ENCODE data around the gene NBPF3. TPM values are rescaled to one million over a fixed set of nuclear protein-coding genes. Genes with fewer than 3 reads are reported as not detected.
"Not testable (repeated sequence)": the region's sequence is repeated elsewhere in the genome, so short reads cannot be mapped to it uniquely, and the experiment has no call there.

Gene NBPF3
- total and polyA plus RNA-seq, 2 donors (not counting 3 experiments of a cell fraction or from before 2014, with no cell fraction given), result 3.3 to 6.5 TPM

GRCh38 chr1:21518774-21519455, 79.0 kb downstream of the NBPF3 start:
- POLR2A ChIA-PET, result interaction anchor here (0.5 kb wide), 1 partner anchor 17 kb away, joined by 3 read pairs; no protein-coding TSS in a partner anchor
- CTCF ChIA-PET, result interaction anchor here (1.1 to 3.7 kb wide), 2 partner anchors 10 to 77 kb away, joined by 3 to 18 read pairs; partner anchors contain the start of gene ALPL
- Histone ChIP-seq H3K4me3 (replicated peaks in 1 of 3; ENCODE audit: insufficient read depth in 1 of 3, low read depth in 1 of 3, low read length in 3 of 3) (no peak overlapping the region), H3K4me1 (ENCODE audit: control insufficient read depth, extremely low read depth, insufficient read depth, low read length) (no peaks in the 10 kb centered on the region), H3K9me1 (replicated peaks; ENCODE audit: control insufficient read depth, extremely low read depth, insufficient read depth, low read length) (no peaks in the 10 kb centered on the region), H3K36me3 (ENCODE audit: control insufficient read depth in 2 of 2, extremely low read depth in 1 of 2, insufficient read depth in 2 of 2, low read length in 2 of 2) (no peaks in the 10 kb centered on the region), H2AFZ (ENCODE audit: low read depth, low read length) (no peak overlapping the region), H3K27ac (ENCODE audit: insufficient read depth, low read depth, low read length) (no peak overlapping the region), H3K27me3 (ENCODE audit: control insufficient read depth in 2 of 2, insufficient read depth in 2 of 2, low read length in 2 of 2) (peaks cover 2 to 8% of the 10 kb centered on the region in 2 experiments), H3K9ac (replicated peaks; ENCODE audit: extremely low read depth, insufficient read depth, low read length) (no peak overlapping the region), H3K79me2 (ENCODE audit: control insufficient read depth, insufficient read depth, low read length) (no peaks in the 10 kb centered on the region), H3K9me3 (replicated peaks; ENCODE audit: control insufficient read depth, insufficient read depth, low read length) (no peaks in the 10 kb centered on the region), H3K4me2 (ENCODE audit: insufficient read depth, low read length) (no peak overlapping the region), H4K20me1 (replicated peaks; ENCODE audit: control insufficient read depth, extremely low read depth, insufficient read depth, low read length) (no peaks in the 10 kb centered on the region)
- no TSS peak for BruUV-seq (replicated peaks)
- intact Hi-C loops (cut with micrococcal nuclease) (no loop called here), dilution Hi-C loops (cut with MboI; ENCODE audit: extremely low pct_ligation_motif_present, low sequenced_read_pairs) (no loop called here)
- DNase-seq (ENCODE audit: low read depth, low spot score), result no peak
- TF ChIP-seq FOS (IDR thresholded peaks at IDR 0.05; ENCODE audit: borderline replicate concordance, insufficient read depth, low read length) (no peak), GATA2 (IDR thresholded peaks at IDR 0.05; ENCODE audit: insufficient read depth, insufficient read length, low read depth, low read length) (no peak)
- no peak for FAIRE-seq

GRCh38 chr1:21519486-21520070, 79.6 kb downstream of the NBPF3 start:
- H3K4me2 ChIP-seq (ENCODE audit: insufficient read depth, low read length); intact Hi-C loops (cut with micrococcal nuclease); H4K20me1 ChIP-seq (replicated peaks; ENCODE audit: control insufficient read depth, extremely low read depth, insufficient read depth, low read length); FAIRE-seq; H3K9ac ChIP-seq (replicated peaks; ENCODE audit: extremely low read depth, insufficient read depth, low read length); H3K27ac ChIP-seq (ENCODE audit: insufficient read depth, low read depth, low read length); H3K9me3 ChIP-seq (replicated peaks; ENCODE audit: control insufficient read depth, insufficient read depth, low read length); H3K4me1 ChIP-seq (ENCODE audit: control insufficient read depth, extremely low read depth, insufficient read depth, low read length); H3K36me3 ChIP-seq (ENCODE audit: control insufficient read depth in 2 of 2, extremely low read depth in 1 of 2, insufficient read depth in 2 of 2, low read length in 2 of 2); BruUV-seq (replicated peaks); H3K9me1 ChIP-seq (replicated peaks; ENCODE audit: control insufficient read depth, extremely low read depth, insufficient read depth, low read length); H3K27me3 ChIP-seq (ENCODE audit: control insufficient read depth in 2 of 2, insufficient read depth in 2 of 2, low read length in 2 of 2); H3K79me2 ChIP-seq (ENCODE audit: control insufficient read depth, insufficient read depth, low read length); dilution Hi-C loops (cut with MboI; ENCODE audit: extremely low pct_ligation_motif_present, low sequenced_read_pairs); DNase-seq (ENCODE audit: low read depth, low spot score); H3K4me3 ChIP-seq (replicated peaks in 1 of 3; ENCODE audit: insufficient read depth in 1 of 3, low read depth in 1 of 3, low read length in 3 of 3); H2AFZ ChIP-seq (ENCODE audit: low read depth, low read length): not testable (repeated sequence)
- POLR2A ChIA-PET, result interaction anchor here (0.5 kb wide), 1 partner anchor 16 kb away, joined by 3 read pairs; no protein-coding TSS in a partner anchor
- CTCF ChIA-PET, result interaction anchor here (3.7 kb wide), 1 partner anchor 11 kb away, joined by 18 read pairs; the partner anchor contains the start of gene ALPL
